Fibroblast of skin of back (primary cell): Measurements from ENCODE around the gene FAT2.
"Not testable (repeated sequence)": the region's sequence is repeated elsewhere in the genome, so short reads cannot be mapped to it uniquely, and the experiment has no call there.

Source experiments
- DNase-seq: peaks from one replicate; pipeline ENCODE4 v3.0.0-alpha.2; 2013

The FAT2 gene

DNA sequence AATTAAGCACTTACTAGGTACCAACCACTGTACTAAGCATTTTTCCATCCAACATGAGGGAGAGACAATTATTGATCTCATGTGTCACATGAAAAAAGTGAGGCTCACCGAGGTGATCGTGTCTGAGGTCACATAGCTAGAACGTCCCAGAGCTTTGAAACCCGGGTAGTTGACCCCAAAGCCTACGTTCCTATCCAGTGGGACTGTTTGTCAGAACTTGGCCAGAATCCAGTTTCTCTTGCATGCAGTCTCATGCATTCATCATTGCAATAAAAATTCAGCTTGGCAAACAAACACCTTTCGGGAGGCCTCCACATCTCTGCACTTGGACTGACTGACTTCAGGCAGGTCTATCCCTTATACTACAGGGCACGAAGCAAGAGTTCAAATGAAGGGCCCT lies 23.4 kb upstream of the FAT2 start:
- no peak for DNase-seq

DNA sequence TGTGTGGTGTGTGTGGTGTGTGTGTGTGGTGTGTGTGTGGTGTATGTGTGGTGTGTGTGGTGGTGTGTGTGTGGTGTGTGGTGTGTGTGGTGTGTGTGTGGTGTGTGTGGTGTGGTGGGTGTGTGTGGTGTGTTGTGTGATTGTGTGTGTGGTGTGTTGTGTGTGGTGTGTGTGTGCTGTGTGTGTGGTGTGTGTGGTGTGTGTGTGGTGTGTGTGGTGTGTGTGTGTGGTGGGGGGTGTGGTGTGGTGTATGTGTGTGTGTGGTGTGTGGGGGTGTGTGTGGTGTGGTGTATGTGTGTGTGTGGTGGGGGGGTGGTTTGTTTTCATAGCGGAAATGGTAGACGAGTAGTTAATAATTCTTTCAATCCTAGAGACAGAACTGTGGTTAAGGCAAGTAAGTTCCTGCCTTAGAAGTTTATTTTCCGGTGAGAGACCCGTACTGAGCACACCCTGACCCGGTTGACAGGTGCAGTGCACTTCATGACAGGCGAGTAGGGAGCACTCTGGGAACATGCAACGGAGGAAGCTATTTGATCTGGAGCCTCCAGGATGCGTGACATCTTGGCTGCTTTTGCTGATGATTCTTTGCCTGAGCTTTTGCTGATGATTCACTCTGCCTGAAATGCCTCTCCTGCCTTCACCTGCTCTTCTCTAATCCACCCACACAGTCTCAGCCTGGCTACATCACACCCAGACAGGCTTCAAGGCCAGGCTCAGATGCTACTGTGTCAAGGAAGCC lies 21.7 kb upstream of the FAT2 start:
- DNase-seq, result no peak

DNA sequence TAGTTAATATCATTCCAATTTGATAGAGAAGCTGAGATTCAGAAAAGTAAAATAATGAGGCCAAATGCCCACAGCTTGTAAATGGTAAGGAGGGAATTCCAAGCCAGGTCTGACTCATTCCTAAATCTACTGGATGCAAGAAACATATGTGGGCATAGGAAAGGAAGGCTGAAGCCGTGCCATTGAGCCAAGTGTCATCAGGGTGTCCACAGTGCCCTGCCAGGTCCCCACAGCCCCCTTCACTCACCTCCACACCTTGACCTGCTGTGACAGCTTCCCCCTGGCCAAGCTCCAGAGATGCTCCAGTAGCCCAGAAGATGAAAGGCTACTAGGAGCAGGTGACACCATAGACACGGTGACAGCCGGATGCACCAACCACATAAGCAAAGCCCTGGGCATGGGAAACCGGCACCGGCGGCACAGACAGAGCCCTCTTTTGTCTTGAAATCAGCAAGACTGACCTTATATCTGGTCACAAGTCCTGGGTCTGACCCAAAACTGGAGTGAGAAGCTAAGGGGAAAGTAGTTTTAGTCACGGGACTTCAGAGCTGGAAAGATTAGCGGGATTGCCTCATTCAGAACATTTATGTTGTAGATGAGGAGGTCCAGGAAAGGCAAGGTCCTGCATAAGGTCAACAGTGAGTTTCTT lies 20.1 kb upstream of the FAT2 start:
- DNase-seq, result no peak

DNA sequence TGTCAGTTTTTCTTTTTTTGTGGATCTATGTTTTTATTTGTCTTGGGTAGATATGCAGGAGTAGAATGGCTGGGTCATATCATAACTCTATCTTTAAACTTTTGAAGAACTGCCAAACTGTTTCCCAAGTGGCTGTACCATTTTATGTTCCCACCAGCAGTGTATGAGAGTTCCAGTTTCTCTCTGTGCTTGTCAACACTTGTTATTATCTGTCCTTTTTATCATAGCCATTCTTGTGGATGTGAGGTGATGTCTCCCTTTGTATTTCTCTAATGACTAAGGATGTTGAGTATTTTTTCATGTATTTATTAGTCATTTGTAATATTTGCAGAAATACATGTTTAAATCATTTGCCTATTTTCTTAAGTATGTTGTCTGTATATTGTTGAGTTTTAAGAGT lies 17.4 kb upstream of the FAT2 start:
- no peak for DNase-seq

DNA sequence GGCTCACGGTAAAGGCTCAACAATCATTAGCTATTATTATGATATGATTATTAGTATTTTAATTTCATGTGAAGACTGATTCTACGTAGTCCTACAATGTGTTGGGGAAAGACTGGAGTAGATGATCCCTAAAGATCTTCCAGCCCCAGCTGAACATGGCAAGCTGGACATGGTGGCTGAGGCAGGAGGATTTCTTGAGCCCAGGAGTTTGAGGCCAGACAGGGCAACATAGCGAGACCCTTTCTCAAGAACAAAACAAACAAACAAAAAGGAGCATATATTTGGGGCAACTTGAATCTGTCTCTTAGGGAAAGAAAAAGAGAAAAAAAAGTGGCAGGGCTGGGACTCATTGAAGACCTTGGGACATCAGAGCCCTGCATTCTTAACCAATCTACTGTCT lies 16.2 kb upstream of the FAT2 start:
- no peak for DNase-seq

DNA sequence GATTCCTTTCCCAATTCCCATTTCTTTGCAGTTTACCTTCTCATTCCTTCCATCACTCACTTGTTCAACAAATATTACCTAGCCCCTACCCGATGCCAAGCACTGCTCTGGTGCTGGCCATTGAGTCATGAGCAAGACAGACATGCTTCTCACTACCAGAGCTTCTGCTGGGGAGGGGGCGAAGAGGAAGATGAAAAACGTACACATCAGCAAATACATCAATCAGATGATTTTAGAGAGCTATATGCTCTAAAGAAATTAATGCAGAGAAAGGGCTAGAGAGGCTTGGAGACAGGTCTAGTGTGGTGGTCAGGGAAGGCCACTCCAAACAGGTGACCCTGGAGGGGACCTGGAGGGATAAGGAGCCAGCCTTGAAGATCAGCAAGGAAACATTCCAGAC lies 14.4 kb upstream of the FAT2 start:
- DNase-seq, result no peak

DNA sequence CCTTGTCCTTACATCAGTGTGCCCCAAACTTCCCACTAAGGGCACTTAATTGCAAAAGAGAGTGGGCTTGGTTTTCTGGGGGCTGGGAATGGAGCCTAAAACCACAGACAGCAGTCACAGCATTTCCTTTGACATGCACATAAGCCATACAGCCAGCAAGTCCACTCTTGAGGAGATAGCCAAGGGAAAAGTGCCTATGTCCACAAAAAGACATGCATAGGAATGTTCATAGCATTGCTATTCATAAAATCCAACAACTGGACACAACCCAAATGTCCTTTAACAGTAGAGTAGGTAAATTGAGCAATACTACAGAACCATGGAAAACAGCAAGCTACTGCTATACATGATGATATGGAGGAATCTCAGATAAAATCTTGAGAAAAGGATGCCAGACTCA lies 11.7 kb upstream of the FAT2 start:
- DNase-seq, result peak; percentile 30

DNA sequence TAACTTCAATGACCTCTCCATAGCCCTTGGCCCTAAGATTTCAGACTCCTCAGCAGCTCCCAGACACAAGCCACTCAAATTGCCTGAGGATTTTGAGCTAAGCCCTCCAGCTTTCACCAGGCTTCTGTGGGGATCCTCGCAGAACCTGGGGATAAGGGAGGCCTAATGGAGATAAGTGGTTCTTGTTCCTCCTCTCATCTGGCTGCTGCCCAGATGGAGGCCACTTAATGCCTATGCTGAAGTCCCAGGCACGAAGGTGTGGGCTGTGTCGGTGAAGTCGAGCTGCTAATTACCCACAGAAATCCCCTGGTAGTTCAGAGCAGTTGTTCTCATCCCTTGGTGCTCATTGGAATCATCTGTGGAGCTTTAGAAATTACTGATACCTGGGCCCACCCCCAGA lies 10.3 kb upstream of the FAT2 start:
- no peak for DNase-seq

DNA sequence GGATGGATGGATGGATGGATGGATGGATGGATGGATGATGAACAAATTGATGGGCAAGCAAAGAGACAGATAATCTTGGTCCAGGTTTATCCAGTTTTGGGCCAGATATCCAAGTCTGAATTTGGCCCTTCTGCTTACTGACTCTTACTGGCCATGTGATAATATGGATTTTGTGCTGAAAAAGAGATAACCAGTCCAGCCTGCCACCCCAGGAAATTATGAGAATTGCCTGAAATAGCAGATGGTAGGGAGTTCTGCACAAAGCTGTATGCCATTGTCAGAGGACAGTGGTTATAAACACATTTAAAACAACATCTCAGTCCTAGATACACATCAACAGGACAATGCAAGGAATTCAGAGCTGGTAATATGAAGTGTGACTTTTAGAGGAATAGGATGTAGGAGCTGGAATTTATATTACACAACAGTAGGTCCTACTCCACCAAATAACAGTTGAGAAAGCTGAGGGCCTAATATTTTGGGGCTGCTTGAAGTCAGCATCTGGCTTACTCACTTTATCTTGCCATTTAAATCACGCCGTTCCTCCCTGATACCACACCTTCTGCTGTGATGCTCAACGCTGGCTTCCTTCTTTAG lies 9.0 kb upstream of the FAT2 start:
- DNase-seq, result no peak

DNA sequence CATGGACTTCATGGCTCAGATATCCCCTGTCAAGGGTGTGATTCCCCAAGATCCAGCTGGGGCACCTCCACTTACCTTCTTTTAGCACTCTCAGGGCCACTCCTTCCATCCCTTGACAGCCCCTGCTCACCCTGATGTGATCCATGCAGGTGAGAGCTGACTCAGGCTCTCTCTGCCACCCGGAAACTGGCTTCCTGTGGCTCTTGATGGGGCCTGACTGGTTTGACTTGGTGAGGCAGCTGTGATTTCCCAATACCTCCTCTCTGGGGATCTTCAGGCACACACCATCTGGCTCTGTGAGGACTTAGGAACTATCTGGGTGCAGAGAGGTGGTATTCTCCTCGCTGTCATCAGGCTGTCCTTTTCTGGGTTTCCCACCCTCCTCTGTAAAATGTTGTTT lies 7.9 kb upstream of the FAT2 start:
- DNase-seq, result no peak

DNA sequence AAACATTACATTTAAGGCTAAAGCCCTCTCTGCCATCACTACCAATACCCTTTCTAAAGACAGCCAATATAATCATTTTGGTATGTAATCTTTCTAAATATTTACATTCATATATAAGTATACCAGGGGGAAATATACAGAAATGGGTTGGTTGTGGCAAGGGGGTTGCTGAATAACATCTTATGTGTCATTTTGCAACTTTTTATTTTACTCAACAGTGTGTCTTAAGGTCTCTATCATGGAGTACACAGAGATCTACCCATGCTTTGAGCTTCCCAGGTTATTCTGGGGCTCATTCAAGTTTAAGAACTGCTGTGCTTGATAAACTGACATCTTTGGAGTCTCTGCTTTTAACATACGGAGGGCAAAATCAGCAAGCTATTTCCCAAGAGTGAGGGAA lies 7.4 kb upstream of the FAT2 start:
- no peak for DNase-seq

DNA sequence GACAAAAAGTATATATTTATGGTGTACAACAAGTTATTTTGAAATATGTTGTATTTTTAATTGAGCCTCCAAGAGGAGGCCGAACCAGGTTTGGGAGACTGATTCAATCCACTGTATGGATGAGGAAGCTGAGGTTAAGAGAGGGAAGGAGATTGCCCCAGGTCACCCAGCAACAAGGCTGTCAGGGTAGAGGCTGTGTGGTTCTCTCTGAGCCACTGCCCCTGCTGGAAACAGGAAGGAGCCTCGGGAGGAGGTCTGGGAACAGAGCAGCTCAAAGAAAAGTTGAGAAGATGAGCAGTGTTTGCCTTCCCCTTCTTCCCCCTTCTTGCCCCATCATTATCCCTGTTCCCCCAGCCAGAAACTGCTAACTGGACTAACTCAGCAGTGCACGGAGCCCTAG lies 6.6 kb upstream of the FAT2 start:
- DNase-seq, result no peak

DNA sequence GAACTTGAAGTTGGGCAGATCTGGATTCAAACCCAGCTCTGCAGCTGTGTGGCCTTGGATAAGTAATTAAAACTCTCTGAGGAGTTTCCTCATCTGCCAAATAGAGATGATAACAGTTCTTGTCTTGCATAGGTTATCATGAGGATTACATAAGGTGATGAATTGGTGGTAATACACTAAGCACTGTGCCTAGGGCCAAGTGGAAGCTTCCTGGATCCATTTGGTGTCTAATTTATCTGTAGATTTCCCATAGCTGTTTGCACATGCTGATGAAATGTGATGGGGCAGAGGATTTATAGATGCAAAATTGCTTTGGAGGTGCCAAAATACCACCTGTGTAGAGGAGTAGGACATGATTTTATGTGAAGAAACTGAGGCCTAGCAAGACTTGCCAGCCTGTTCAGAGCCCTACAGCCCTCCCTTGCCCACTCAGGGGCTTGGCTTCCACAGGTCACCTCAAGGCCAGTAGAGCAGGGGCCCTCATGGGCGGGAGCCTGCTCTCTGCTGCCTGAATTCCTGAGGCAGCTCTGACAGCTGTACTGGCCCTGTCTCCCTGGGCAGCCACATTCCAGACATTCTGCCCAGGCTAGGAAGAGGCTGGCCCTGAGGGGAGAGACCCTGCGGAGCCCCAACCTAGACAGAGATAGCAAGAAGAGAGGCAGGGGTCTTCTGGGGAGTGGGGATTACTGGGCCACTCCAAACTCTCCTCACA lies 5.9 kb upstream of the FAT2 start:
- peak; percentile 60 for DNase-seq

DNA sequence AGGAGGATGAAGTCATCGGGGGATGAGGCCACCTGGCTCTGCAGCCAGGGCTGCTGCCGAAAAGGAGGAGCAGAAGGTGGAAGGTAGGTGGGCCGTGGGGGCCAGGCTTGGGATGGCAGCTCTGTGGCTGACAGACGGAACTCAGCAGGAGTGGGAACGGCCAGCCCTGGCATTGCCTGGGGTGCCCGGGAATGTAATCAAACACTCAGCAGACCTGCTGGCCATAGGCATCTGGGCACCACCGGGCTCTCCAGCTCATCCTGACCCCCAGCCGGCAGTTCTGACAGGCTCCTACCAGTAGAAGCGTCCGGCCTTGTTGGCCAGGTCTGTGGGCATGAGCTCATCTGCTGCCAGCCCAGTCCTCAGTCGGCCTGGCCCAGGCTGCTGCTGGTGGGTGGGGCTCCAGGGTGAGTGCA lies 4.3 kb upstream of the FAT2 start:
- DNase-seq, result no peak

DNA sequence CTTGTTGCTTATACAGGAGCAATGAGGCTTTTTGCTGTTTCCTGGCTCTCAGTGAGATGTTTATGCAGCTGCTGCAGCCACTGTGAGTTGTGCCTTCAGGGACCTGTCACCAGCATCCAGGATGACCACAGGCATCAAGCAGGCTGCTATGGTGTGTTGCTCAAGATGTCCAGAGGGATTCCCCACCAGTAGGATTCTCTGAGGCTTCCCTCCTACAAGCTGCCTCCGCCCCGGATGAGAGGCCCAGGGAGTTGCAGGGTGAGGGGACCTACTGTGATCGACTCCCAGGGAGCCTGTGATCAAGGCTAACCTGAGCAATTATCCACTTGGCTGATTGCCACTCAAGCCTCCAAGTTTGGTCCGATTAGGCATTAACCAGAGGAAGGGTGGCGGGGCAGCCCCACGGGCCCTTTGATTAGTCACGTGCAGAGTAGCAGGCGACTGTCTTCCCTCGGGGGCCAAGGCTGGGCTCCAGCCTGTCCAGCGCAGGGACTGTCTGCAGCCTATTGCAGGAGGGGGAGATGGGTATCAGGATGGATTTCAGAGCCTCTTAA lies 1.8 kb upstream of the FAT2 start:
- DNase-seq, result peak; percentile 25

DNA sequence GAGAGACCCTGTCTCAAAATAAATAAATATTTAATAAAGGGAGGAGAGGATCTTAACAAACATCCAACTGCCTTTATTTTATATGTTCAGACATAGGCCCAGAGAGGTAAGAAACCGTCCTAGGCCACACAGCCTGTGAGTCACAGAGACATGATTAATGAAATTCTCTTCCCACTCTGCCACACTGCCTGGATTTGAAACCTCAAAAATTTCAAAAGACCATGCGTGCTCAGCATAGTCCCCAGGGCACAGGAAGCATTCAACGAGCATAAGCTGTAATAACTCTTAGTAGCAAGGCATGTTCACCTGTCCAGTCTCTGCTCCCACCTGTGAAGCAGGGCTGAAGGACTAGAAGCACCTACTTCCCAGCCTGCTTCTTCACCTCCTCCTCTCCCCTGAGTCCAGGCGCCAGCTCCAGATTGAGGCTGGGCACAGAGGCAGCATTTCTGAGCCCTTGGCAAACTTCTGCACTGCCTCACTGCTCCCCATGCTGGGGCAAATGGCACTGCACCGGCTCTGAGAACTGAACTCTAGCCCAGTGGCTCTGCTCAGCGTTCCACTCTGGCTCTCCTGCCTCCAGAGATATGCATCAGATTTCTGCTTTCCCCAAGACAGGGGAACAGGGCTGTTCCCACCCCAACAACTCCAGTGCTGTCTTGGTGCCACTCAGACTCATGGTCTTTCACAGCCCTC lies 1.1 kb downstream of the FAT2 start:
- no peak for DNase-seq

DNA sequence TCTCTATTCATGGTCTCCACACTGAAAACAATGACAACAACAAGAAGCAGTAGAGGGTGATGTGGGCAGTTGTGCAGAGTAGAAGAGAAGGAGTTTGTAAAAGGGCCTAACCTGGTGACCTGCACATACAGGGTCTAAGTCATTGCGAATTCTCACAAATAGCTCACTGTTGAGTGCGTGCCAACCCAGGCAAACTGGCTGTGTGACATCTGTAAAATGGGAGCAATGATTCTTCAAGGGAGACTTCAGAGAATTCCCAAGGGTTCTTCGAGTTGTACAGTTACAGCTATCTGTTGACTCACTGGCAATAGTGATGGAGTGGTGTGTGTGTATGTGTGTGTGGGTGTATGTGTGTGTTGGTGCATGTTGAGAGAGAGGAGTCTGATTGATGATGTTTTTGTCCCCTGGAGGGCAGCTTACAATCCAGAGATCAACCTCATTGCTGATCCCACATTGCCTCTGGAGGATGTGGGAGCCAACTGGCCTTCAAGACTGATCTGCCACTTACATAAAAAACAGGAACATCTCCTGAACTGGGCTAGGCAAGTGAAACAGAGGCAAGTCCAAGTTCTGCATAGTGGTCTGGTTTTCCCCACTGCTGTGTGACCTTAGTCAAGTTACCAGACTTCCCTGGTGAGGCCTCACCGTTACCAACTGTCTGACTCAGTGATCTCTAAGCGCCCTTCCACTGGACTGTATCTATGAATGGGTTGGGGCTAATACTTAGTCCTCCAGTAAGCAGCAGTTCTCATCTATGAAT lies 3.2 kb downstream of the FAT2 start:
- DNase-seq, result peak; percentile 6

DNA sequence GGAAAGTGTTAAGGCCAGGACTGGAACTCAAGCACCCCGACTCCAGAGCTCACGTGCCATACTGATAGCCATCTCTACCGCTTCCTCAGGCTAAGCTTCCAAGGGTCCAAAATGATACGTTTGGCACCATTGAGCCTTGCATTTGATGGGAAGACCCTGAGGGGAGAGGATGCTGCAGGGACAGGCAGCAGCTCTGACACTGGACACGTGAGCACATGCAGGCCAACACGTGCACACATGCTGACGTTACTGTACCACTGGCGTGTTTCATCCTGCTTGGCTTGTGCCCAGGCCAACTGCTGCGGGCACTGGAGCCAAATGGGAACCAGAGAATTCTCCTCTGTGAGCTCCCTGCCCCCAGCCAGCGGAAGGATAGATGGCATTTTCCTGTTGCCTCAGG lies 5.2 kb downstream of the FAT2 start:
- peak; percentile 9 for DNase-seq

DNA sequence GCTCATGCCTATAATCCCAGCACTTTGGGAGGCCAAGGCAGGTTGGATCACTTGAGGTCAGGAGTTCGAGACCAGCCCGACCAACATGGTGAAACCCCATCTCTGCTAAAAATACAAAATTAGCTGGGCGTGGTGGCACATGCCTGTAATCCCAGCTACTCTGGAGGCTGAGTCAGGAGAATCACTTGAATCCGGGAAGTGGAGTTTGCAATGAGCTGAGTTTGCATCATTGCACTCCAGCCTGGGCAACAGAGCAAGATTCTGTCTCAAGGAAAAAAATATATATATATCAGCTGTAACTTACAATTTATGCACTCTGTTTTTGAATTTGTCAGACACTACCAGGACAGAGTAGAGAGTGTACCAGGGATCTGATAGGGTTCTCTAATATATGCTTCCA lies 5.8 kb downstream of the FAT2 start:
- not testable (repeated sequence) for DNase-seq

DNA sequence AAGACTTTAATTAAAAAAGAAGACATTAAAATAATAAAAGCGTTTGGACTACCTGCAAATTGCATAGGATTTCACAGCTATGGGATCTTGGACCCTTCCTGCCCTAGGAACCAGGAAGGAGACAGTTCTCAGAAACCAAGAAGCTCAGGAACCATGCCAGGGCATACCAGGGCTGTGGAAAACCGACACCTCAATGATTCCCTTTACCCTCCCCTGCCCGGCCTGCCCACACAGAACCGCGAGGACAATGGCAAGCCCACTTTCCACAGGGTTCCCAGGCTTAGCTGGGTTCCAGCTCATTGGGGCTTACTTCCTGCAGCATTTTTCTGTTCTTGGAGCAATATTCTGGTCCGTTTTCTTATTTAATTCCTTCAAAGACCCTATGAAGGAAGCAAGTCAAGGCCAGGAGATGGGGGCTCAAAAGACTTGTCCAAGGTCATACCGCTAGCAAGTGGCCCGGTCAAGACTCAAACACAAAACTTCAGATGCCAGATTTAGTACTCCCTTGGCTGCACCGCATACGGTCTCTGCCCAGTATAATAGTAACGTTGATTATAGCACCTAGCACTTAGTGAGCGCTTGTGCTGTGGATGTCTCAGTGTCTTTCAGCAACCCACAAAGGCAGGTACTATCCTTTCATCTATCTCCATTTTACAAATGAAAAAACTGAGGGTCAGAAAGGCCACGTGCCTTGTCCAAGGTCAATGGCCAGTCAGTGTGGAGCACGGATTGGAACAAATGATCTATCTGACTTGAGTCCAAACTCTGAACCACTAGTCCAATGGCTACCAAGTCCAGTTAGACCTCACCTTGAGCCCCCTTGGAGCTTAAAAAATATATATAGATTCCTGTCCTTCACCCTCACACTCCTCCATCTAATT lies 6.8 kb downstream of the FAT2 start:
- no peak for DNase-seq
